Ectodermal cell (in vitro differentiated cells): Measurements from ENCODE around the gene PRKCH.

ENCODE experiments used
- H3K27ac ChIP-seq: 2 replicates; pipeline ENCODE4 v1.7.0; 2013; ENCODE audit warnings: mild to moderate bottlenecking, low read depth, low read length; ENCODE audit not compliant: insufficient read depth, poor library complexity, severe bottlenecking
- H3K27me3 ChIP-seq: 2 replicates; pipeline ENCODE4 v1.7.0; 2013; ENCODE audit warnings: mild to moderate bottlenecking, low read length; ENCODE audit not compliant: insufficient read depth, control insufficient read depth, poor library complexity, severe bottlenecking
- H3K36me3 ChIP-seq: one replicate; pipeline ENCODE4 v1.7.0; 2013; ENCODE audit warnings: low read length; ENCODE audit not compliant: control insufficient read depth, insufficient read depth
- H3K4me1 ChIP-seq: one replicate; pipeline ENCODE4 v1.7.0; 2013; ENCODE audit warnings: low read length; ENCODE audit not compliant: control insufficient read depth, insufficient read depth
- H3K4me3 ChIP-seq: 2 replicates; pipeline ENCODE4 v1.7.0; 2013; ENCODE audit warnings: low read depth, low read length, control low read depth; ENCODE audit not compliant: insufficient read depth
- H3K9me3 ChIP-seq: 2 replicates; pipeline ENCODE4 v1.7.0; 2013; ENCODE audit warnings: mild to moderate bottlenecking, low read length, moderate library complexity; ENCODE audit not compliant: control insufficient read depth
- WGBS, 2 experiments: methylation state at CpG; one replicate each; pipeline ENCODE4 v1.1.7; 2013; ENCODE audit warnings: missing lambda C conversion rate in 2 of 2; 5-methylcytosine and 5-hydroxymethylcytosine counted together

PRKCH gene

DNA sequence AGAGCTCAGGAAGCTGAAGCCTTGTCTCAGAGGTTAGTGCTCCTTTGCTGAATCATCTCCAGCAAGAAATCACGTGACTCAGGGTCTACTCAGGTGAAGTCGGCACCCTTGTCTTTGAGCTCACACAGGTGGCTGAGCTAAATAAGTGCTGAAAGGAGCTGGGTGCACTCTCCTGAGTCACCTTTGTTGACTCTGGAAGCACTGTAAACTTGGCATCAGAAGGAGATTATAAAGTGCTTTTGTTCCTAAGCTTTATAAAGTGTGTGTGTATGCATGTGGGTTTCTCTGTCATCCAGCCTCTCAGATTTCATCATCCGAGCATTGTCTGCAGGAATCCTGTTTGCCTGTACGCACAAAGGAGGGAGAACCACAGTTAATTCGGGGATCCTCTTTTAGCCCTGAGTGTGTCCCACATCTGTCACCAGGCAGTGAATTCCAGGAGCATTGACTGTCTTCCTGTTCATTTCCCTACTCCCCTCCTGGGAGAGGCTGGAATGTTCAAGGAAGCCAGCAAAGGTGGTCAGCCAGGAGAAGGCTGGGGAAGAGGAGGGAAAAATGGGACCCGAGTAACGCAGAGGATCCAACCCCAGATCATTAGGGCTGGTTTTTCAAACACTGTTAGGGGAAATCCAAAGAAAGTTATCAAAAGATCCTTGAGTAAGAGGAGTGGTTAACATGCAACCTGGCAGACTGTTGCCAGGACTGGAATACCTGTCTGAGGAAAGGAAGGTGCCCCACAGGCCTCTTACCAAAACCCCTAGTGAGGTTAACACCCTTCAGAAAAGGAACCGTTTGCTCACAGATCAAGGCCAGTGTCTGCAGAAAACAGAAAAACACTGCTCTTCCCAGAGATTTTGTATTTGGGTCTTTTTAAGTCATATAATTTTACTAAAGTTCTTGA lies 216.4 kb downstream of the PRKCH start:
- H3K36me3 ChIP-seq = no peaks in the 10 kb centered on the region
- H3K27ac ChIP-seq = no peak overlapping the region
- no peaks in the 10 kb centered on the region for H3K9me3 ChIP-seq
- 65 to 70% methylated on average over 8 of the region's 8 CpGs for WGBS, 2 experiments
- H3K4me3 ChIP-seq = no peak overlapping the region
- no peaks in the 10 kb centered on the region for H3K4me1 ChIP-seq
- no peaks in the 10 kb centered on the region for H3K27me3 ChIP-seq

DNA sequence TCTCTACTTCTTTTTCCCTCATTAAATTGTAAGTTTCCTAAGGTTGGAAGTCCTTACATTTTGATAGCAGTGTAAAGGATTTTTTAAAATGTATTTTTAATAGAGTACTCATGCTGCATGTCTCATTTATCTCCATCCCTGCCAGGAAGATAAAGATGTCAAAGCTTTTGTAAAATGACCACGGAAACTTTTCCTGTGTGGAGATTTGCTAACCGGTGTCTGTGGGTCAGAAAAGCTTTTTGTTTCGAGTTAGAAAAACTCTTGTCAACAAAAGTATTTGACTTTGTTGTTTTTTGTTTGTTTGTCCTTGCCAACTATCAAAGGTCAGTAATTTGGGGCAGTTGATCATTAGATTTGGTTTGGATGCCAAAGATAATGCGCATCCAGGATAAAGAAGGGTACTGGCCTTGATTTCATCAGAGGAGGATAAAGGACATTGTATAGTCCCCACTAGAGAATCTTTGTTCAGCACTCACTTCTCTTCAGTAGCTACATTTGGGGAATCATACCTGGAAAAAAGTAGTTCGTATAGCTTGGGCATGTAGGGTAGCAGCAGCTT lies 217.2 kb downstream of the PRKCH start:
- H3K36me3 ChIP-seq = no peaks in the 10 kb centered on the region
- 92 to 93% methylated on average over 5 of the region's 5 CpGs for WGBS, 2 experiments
- H3K4me3 ChIP-seq = no peak overlapping the region
- no peak overlapping the region for H3K27ac ChIP-seq
- no peaks in the 10 kb centered on the region for H3K9me3 ChIP-seq
- H3K4me1 ChIP-seq = no peaks in the 10 kb centered on the region
- H3K27me3 ChIP-seq = no peaks in the 10 kb centered on the region

- Histone ChIP-seq H3K9me3 (no peaks in the 10 kb centered on the region), H3K27me3 (no peaks in the 10 kb centered on the region), H3K4me1 (no peaks in the 10 kb centered on the region), H3K4me3 (no peak overlapping the region), H3K27ac (no peak overlapping the region), H3K36me3 (no peaks in the 10 kb centered on the region)
- 94 to 98% methylated on average over 4 to 5 of the region's 5 CpGs for WGBS, 2 experiments
Measured at GRCh38 chr14:61539631-61540030, 218.3 kb downstream of the PRKCH start.

DNA sequence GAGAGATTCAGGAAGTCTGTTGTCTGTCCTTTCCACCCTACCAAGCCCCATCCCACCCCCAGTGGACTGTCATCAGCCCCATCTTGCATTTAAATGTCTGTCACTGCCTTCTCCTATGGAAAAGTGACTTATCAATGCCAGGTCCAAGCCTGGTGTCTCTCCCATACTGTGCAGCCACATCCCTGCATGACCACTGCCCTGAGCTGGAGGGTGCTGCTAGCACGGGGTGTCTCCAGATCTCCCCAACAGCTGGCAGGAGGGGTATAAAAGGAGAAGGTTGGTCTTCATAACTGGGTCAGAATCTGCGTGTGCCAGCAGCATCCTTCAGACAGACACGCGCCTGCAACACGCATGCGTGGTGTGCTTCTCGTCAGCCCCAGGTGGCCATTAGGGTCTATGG lies 219.6 kb downstream of the PRKCH start:
- Histone ChIP-seq H3K4me3 (no peak overlapping the region), H3K36me3 (no peaks in the 10 kb centered on the region), H3K27me3 (no peaks in the 10 kb centered on the region), H3K9me3 (no peaks in the 10 kb centered on the region), H3K27ac (no peak overlapping the region), H3K4me1 (no peaks in the 10 kb centered on the region)
- 82 to 84% methylated on average over 7 of the region's 7 CpGs for WGBS, 2 experiments

GRCh38 chr14:61542848-61543790 lies 221.7 kb downstream of the PRKCH start:
- 85 to 89% methylated on average over 7 of the region's 8 CpGs for WGBS, 2 experiments
- no peak overlapping the region for H3K4me3 ChIP-seq

GRCh38 chr14:61543946-61544345 lies 222.6 kb downstream of the PRKCH start:
- WGBS, 2 experiments = 90 to 95% methylated on average over 7 of the region's 7 CpGs
- H3K4me3 ChIP-seq = no peak overlapping the region

More at GRCh38 chr14:61542848-61543790, 221.7 kb downstream of the PRKCH start:
- Histone ChIP-seq H3K27me3 (no peaks in the 10 kb centered on the region), H3K9me3 (no peaks in the 10 kb centered on the region), H3K27ac (no peak overlapping the region), H3K4me1 (no peaks in the 10 kb centered on the region), H3K36me3 (no peaks in the 10 kb centered on the region)

DNA sequence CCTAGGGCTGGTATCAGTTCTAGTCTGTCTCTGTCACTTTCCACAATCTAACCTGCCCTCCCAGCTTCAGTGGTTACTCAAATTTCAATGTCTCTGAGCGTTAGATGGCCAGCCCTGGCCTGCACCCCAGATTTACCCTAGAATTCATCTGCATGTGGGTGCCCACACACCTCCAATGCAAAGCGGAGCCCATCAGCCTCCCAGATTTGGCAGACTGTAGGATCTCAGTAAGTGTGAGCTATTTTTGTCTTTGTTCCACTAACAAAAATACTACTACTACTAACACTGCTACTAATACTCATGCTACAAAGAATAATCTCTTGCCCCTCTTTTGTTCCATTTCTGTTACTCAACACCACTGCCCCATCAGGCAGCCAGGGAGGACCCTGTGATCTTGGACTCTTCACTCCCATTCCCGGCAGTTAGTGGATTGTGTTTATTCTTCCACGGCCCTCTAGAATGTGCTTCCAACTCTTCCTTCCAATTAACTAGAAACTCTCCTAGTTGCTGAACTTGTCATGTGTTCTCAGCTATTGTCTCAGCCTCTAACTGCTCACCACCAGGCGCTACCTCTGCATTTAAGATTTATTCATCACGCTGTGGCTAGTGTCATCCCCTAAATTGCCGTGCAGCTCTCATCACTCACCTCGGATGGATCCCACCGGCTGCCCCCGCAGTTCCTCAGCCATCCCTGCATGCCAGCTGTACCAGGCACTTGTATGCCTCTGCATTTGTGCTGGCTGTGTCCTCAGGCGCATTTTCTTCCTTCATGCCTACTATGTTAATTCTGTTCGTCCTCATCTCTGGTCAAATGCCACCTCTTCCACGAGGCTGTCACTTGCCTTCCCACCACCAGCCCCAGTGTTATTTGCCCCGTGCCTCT lies 223.3 kb downstream of the PRKCH start:
- Histone ChIP-seq H3K27ac (no peak overlapping the region), H3K9me3 (no peaks in the 10 kb centered on the region), H3K36me3 (no peaks in the 10 kb centered on the region), H3K27me3 (no peaks in the 10 kb centered on the region), H3K4me3 (no peak overlapping the region), H3K4me1 (no peaks in the 10 kb centered on the region)
- WGBS, 2 experiments = 87 to 91% methylated on average over 14 of the region's 14 CpGs

More at GRCh38 chr14:61543946-61544345, 222.6 kb downstream of the PRKCH start:
- Histone ChIP-seq H3K9me3 (no peaks in the 10 kb centered on the region), H3K27ac (no peak overlapping the region), H3K27me3 (no peaks in the 10 kb centered on the region), H3K36me3 (no peaks in the 10 kb centered on the region), H3K4me1 (no peaks in the 10 kb centered on the region)

GRCh38 chr14:61545726-61546455 lies 224.5 kb downstream of the PRKCH start:
- 92% methylated on average over 7 of the region's 7 CpGs for WGBS, 2 experiments
- Histone ChIP-seq H3K27ac (no peak overlapping the region), H3K4me3 (no peak overlapping the region), H3K4me1 (no peaks in the 10 kb centered on the region), H3K36me3 (no peaks in the 10 kb centered on the region), H3K27me3 (no peaks in the 10 kb centered on the region), H3K9me3 (no peaks in the 10 kb centered on the region)
